Measurements from ENCODE around the gene REG3G. TPM values are rescaled to one million over a fixed set of nuclear protein-coding genes. Genes with fewer than 3 reads are reported as not detected.

REG3G gene
- total RNA-seq, 1 experiment from 2014 or later: not detected

- ATAC-seq: no peak
- intact Hi-C loops (cut with micrococcal nuclease; ENCODE audit: unreplicated experiment): no loop called here
- no peak overlapping the region for H3K4me3 ChIP-seq (ENCODE audit: low read depth in 2 of 2, low read length in 2 of 2)
- DNase-seq (ENCODE audit: low read depth, low spot score): no peak
- H3K27ac ChIP-seq (ENCODE audit: low read length): no peak overlapping the region
- POLR2A ChIA-PET: no interaction called here
- H3K27me3 ChIP-seq (ENCODE audit: control insufficient read depth, insufficient read depth, low read length): 0 out of 2 replicates have a peak, but pooled peaks cover 5% of the 10 kb centered on the region
- no peaks in the 10 kb centered on the region for H3K9me3 ChIP-seq (ENCODE audit: control insufficient read depth, insufficient read depth, low read depth, low read length)
- CTCF ChIA-PET: no interaction called here
- H3K4me1 ChIP-seq (ENCODE audit: control insufficient read depth, insufficient read depth, low read length): no peaks in the 10 kb centered on the region
- TF ChIP-seq, protein P1, sequence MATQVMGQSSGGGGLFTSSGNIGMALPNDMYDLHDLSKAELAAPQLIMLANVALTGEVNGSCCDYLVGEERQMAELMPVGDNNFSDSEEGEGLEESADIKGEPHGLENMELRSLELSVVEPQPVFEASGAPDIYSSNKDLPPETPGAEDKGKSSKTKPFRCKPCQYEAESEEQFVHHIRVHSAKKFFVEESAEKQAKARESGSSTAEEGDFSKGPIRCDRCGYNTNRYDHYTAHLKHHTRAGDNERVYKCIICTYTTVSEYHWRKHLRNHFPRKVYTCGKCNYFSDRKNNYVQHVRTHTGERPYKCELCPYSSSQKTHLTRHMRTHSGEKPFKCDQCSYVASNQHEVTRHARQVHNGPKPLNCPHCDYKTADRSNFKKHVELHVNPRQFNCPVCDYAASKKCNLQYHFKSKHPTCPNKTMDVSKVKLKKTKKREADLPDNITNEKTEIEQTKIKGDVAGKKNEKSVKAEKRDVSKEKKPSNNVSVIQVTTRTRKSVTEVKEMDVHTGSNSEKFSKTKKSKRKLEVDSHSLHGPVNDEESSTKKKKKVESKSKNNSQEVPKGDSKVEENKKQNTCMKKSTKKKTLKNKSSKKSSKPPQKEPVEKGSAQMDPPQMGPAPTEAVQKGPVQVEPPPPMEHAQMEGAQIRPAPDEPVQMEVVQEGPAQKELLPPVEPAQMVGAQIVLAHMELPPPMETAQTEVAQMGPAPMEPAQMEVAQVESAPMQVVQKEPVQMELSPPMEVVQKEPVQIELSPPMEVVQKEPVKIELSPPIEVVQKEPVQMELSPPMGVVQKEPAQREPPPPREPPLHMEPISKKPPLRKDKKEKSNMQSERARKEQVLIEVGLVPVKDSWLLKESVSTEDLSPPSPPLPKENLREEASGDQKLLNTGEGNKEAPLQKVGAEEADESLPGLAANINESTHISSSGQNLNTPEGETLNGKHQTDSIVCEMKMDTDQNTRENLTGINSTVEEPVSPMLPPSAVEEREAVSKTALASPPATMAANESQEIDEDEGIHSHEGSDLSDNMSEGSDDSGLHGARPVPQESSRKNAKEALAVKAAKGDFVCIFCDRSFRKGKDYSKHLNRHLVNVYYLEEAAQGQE (IDR thresholded peaks at IDR 0.05; ENCODE audit: insufficient read depth in 1 of 2, low read depth in 2 of 2, low read length in 1 of 2): no peak
- TF ChIP-seq POLR2AphosphoS5 (IDR thresholded peaks at IDR 0.05; ENCODE audit: low read depth, low read length): no peak
- in situ Hi-C loops (cut with HindIII; ENCODE audit: low pct_unique_long_range_greater_than_20kb, low sequenced_read_pairs): no loop called here
- BruUV-seq (replicated peaks): no TSS peak
- no peaks in the 10 kb centered on the region for H3K36me3 ChIP-seq (ENCODE audit: control insufficient read depth, insufficient read depth, low read length)
Measured at GRCh38 chr2:78978340-78978739, 47.2 kb upstream of the REG3G start.

- Histone ChIP-seq H3K27ac (ENCODE audit: low read length) (no peak overlapping the region), H3K4me3 (ENCODE audit: low read depth in 2 of 2, low read length in 2 of 2) (no peak overlapping the region), H3K4me1 (ENCODE audit: control insufficient read depth, insufficient read depth, low read length) (no peaks in the 10 kb centered on the region), H3K27me3 (ENCODE audit: control insufficient read depth, insufficient read depth, low read length) (0 out of 2 replicates have a peak, but pooled peaks cover 5% of the 10 kb centered on the region), H3K9me3 (ENCODE audit: control insufficient read depth, insufficient read depth, low read depth, low read length) (no peaks in the 10 kb centered on the region), H3K36me3 (ENCODE audit: control insufficient read depth, insufficient read depth, low read length) (no peaks in the 10 kb centered on the region)
- intact Hi-C loops (cut with micrococcal nuclease; ENCODE audit: unreplicated experiment): no loop called here
- TF ChIP-seq POLR2AphosphoS5 (IDR thresholded peaks at IDR 0.05; ENCODE audit: low read depth, low read length) (no peak), CTCF (IDR thresholded peaks at IDR 0.05) (peak; percentile 88), TCF7L2 (IDR thresholded peaks at IDR 0.05; ENCODE audit: low read depth, low read length) (no peak)
- ChIA-PET POLR2A (no interaction called here), CTCF (no interaction called here)
- no TSS peak for BruUV-seq (replicated peaks)
- in situ Hi-C loops (cut with HindIII; ENCODE audit: low pct_unique_long_range_greater_than_20kb, low sequenced_read_pairs): no loop called here
- DNase-seq (ENCODE audit: low read depth, low spot score): peak; percentile 32
- no peak for ATAC-seq
Measured at GRCh38 chr2:78979380-78980151, 45.9 kb upstream of the REG3G start.

DNA sequence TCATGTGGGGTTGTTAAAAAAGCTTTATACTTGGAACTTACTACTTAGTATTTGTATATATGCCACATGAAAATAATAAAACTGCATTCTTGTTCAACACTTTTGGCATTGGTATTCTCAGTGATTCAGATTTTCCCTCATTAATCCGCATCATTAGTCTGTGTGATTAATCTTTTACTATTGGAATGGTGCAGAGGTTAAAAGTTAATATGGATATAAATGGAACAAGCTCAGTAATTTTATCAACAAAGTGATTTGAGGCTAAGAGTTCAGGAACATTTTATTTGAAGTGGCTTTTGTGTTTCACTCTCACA, 45.4 kb upstream of the REG3G start:
- H3K9me3 ChIP-seq (ENCODE audit: control insufficient read depth, insufficient read depth, low read depth, low read length): no peaks in the 10 kb centered on the region
- ChIA-PET POLR2A (no interaction called here), CTCF (interaction anchor here (0.6 kb wide), 1 partner anchor 1187 kb away, joined by 4 read pairs; no protein-coding TSS in a partner anchor)
- BruUV-seq (replicated peaks): no TSS peak
- no peak for ATAC-seq
- H3K27me3 ChIP-seq (ENCODE audit: control insufficient read depth, insufficient read depth, low read length): 0 out of 2 replicates have a peak, but pooled peaks cover 5% of the 10 kb centered on the region
- DNase-seq (ENCODE audit: low read depth, low spot score): no peak
- TF ChIP-seq, protein P1 (IDR thresholded peaks at IDR 0.05; ENCODE audit: insufficient read depth in 1 of 2, low read depth in 2 of 2, low read length in 1 of 2): no peak
- no peak for TF ChIP-seq POLR2AphosphoS5 (IDR thresholded peaks at IDR 0.05; ENCODE audit: low read depth, low read length)
- no peak for TF ChIP-seq SIN3A (IDR thresholded peaks at IDR 0.05; ENCODE audit: borderline replicate concordance, insufficient read depth, low read depth, low read length)
- TF ChIP-seq CTCF (IDR thresholded peaks at IDR 0.05): no peak
- H3K4me3 ChIP-seq (ENCODE audit: low read depth in 2 of 2, low read length in 2 of 2): no peak overlapping the region
- H3K27ac ChIP-seq (ENCODE audit: low read length): no peak overlapping the region
- no peaks in the 10 kb centered on the region for H3K4me1 ChIP-seq (ENCODE audit: control insufficient read depth, insufficient read depth, low read length)
- in situ Hi-C loops (cut with HindIII; ENCODE audit: low pct_unique_long_range_greater_than_20kb, low sequenced_read_pairs) (no loop called here), intact Hi-C loops (cut with micrococcal nuclease; ENCODE audit: unreplicated experiment) (no loop called here)
- H3K36me3 ChIP-seq (ENCODE audit: control insufficient read depth, insufficient read depth, low read length): no peaks in the 10 kb centered on the region

Data from Panc1 (cell line).